ENCODE results near the gene SPN.
"Not testable (repeated sequence)": the region's sequence is repeated elsewhere in the genome, so short reads cannot be mapped to it uniquely, and the experiment has no call there.

Gene SPN

DNA sequence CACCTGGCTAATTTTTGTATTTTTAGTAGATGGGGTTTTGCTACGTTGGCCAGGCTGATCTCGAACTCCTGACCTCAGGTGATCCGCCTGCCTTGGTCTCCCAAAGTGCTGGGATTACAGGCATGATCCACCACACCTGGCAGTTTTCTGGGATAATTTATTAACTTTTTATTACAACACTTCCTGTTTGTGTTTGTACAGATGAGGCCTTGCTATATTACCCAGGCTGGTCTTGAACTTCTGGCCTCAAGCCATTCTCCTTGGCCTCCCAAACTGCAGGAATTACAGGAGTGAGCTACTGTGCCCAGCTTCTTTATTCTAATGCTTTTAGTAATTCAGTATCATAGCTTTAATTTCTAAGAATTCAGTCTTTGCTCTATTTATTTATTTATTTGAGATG lies 16.1 kb upstream of the SPN start:
- DNase-seq: no peak

DNA sequence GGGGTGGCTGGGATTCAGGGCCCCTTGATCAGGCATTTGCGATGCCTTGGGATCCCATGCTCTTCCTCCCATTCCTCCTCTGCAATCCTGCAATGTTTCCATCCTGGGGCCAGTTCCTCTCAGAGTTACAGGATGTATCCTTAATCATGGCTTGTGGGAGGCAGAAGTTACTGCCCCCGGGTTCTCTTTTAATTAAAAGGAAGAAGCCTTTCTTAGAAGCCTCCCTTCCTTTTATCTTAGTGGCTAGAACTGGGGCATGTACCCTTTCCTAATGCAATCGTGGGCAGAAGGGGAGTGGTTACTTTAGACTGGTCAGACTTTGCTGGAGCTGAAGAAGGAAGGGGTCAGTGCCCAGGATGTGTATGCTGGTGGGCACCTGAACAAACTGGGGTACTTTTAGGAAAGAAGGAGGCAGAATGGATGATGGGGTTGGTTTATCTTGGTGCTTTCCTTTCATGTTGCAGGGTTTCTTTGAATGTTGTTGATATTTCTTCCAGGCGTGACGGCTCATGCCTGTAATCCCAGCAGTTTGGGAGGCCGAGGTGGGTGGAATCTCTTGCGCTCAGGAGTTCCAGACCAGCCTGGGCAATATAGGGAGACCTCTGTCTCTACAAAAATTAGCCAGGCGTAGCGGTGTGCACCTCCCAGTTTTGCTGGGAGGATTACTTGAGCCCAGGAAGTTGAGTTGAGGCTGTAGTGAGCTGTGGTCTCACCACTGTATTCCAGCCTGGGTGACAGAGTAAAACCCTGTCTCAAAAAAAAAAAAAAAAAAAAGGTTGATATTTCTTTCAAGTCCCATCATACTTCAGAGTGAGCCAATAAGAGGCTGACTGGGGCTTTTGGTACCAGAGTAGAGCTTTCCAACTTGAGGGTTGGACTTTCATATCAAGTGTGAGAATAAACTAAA lies 13.2 kb upstream of the SPN start:
- DNase-seq: no peak

DNA sequence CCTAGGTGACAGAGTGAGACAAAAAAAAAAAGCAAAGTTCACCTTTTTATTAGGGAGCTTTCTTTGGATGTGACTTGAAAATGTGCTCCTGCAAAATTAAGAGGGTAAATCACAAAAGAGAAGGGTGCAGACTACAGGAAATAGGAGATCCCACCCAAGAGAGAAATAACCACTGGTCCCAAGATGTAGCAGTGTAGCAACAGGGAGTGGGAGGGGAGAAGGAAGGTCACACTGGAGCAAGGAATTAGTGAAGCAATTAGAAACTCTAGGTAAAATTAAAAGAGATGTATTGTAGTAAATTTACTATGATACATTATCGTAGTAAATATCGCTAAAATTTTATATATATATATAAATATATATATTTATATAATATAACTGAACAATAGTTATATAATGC lies 12.3 kb upstream of the SPN start:
- no peak for DNase-seq

DNA sequence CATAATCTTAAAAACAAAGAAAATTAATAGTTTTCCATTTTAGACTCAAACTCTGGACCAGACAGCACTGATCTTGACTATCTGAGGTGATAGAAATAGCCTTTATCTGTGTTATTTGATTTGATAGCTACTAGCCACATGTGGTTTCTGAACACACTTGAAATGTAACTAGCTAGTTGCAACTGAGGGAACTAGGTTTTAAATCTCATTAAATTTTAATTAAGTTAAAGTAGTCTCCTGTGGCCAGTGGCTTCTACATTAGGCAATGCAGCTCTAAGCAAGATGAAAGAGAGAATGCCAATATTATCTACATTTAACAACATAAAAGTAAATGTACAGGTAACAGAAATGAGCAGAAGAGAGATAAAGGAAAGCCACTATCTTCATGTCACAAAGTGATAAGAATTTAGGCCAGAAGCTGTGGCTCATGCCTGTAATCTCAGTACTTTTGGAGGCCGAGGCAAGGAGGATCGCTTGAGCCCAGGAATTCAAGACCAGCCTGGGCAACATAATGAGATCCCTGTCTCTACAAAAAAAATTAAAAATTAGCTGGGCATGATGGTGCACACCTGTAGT lies 11.2 kb upstream of the SPN start:
- no peak for DNase-seq

DNA sequence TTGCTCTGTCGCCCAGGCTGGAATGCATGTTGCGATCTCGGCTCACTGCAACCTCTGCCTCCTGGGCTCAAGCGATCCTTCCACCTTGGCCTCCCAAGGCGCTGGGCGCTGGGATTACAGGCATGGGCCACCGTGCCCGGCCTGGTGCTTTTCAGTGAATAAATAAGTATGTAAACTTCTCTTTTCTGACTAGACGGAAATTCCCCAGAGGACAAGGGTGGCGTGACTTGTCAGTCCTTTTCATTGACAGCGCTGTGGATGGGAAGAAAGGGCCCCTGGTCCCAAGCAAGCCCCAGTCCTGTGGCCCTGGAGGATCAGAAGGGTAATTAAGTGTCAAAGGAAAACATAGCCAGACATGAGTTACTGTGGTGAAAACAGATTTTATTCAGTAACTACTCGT lies 9.6 kb upstream of the SPN start:
- no peak for DNase-seq

DNA sequence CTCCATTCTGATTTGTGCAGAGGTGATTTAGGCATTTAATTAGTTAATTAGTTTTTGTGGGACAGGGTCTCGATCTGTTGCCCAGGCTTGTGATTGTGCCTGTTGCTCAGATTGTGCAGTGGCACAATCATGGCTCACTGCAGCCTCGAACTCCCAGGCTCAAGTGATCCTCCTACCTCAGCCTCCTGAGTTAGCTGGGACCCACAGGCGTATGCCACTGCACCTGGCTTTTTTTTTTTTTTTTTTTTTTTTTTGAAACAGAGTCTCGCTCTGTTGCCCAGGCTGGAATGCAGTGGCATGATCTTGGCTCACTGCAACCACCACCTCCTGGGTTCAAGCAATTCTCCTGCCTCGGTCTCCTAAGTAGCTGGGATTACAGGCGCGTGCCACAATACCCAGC lies 9.2 kb upstream of the SPN start:
- DNase-seq: not testable (repeated sequence)

DNA sequence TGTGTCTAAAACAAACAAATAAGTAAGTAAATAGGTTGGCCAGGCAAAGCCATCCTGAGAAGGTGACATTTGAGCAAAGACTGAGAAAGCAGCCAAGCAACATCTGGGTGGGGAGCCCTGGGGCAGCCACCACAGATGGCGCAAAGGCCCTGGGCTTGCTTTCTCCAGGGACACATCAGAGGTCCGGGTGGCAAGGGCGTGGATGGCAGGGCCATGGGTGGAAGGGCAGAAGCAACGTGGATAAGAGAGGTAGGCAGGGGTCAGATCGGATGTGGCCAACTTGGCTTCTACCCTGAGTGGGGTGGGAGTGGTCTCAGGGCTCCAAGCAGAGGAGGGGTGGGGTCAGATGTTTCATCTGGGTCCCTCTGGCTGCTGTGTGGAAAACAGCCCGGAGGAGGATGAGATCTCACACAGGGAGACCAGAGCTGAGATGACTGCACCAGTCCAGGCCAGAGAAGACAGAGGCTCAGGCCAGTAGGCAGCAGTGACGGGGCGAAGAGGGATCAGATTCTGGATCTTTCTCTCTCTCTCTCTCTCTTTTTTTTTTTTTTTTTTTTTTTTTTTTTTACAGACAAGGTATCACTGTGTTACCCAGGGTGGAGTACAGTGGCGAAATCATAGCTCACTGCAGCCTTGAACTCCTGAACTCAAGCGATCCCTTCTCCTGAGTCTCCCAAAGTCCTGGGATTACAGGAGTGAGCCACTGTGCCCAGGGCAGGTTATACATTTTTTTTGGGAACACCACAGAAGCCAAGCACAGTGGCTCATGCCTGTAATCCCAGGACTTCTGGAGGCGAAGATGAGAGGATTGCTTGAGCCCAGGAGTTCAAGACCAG lies 6.1 kb upstream of the SPN start:
- no peak for DNase-seq

DNA sequence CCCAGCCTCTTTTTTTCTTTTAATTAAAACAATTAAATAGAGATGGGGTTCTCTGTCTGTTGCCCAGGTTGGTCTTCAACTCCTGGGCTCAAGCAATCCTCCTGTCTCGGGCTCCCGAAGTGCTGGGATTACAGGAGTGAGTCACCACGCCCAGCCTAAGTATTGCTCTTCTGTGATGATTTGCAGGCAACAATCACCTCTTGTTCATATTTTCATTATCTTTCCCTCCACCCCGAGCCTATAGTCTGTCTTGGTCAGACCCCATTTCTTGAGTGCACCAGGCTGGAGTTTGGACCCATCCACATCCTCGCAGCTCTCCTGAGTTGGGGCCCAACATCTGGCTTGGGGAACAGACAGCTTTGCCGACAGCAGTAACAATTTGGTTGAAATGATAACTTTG lies 4.3 kb upstream of the SPN start:
- DNase-seq: no peak

DNA sequence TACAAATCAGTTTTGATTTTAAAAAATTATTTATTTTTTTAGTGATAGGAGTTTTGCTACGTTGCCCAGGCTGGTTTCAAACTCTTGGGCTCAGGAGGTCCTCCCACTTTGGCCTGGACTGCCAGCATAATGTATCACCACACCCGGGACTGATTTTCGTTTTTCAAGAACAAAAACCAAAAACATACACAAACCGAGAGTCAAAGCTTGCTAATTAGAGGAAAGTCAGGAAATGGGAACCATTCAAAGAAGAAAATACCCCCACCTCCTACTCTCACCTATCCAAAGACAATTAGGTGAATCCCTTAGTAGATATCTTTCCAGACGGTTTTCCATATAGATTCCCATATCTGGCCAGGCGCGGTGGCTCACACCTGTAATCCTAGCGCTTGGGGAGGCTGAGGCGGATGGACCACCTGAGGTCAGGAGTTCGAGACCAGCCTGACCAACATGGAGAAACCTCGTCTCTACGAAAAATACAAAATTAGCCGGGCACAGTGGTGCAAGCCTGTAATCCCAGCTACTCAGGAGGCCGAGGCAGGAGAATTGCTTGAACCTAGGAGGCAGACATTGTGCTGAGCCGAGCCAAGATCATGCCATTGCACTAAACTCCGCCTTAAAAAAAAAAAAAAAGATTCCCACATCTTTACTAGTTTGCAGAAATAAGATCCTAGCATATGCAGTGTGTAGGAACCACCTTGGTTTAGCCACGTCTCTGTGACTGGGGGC lies 883 bp upstream of the SPN start:
- no peak for DNase-seq

DNA sequence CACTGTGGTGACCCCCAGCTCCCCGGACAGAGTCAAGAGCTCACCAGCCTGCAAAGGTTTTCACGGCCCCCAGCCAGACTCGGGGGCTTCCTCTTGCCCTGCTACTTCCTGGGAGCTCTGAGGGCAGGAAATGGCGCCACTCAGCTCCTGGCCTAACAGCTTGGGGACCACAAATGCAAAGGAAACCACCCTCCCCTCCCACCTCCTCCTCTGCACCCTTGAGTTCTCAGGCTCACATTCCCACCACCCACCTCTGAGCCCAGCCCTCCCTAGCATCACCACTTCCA lies 375 bp upstream of the SPN start:
- no peak for DNase-seq

DNA sequence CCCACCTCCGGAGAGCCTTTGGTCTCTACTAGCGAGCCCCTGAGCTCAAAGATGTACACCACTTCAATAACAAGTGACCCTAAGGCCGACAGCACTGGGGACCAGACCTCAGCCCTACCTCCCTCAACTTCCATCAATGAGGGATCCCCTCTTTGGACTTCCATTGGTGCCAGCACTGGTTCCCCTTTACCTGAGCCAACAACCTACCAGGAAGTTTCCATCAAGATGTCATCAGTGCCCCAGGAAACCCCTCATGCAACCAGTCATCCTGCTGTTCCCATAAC lies 702 bp downstream of the SPN start:
- DNase-seq: no peak

DNA sequence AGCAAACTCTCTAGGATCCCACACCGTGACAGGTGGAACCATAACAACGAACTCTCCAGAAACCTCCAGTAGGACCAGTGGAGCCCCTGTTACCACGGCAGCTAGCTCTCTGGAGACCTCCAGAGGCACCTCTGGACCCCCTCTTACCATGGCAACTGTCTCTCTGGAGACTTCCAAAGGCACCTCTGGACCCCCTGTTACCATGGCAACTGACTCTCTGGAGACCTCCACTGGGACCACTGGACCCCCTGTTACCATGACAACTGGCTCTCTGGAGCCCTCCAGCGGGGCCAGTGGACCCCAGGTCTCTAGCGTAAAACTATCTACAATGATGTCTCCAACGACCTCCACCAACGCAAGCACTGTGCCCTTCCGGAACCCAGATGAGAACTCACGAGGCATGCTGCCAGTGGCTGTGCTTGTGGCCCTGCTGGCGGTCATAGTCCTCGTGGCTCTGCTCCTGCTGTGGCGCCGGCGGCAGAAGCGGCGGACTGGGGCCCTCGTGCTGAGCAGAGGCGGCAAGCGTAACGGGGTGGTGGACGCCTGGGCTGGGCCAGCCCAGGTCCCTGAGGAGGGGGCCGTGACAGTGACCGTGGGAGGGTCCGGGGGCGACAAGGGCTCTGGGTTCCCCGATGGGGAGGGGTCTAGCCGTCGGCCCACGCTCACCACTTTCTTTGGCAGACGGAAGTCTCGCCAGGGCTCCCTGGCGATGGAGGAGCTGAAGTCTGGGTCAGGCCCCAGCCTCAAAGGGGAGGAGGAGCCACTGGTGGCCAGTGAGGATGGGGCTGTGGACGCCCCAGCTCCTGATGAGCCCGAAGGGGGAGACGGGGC lies 1.3 kb downstream of the SPN start:
- DNase-seq: no peak

DNA sequence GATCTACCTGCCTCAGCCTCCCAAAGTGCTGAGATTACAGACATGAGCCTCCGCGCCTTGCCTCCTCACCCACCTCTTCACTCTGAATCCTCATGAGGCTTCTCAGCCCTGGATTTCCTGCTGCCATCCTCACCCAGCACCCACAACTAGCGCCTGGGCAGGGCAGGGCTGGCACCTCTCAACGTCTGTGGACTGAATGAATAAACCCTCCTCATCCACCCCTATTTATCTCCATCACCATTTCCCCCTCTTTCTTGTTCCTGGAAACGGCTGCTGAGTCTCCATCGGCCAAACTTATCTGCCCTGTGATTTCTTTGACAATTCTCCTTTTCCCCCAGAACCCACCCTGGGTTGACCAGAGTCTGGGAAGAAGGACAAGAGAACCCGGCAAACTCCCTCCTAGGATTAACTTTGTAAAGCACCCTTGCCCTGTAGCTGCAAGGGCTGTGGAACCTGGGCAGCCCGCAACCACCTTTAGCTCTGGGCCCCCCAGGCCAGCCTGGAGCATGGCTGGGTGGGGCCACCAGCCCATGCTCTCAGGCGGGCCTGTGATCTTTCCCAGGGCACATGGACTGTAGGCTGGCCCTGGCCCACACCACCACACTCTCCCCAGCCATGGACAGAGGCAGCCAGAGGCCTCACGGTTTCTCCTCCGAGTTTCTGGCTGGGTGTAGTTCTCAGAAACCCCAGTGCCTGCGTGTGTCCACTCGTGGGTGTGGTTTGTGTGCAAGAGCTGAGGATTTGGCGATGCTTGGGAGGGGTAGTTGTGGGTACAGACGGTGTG lies 2.4 kb downstream of the SPN start:
- no peak for DNase-seq

DNA sequence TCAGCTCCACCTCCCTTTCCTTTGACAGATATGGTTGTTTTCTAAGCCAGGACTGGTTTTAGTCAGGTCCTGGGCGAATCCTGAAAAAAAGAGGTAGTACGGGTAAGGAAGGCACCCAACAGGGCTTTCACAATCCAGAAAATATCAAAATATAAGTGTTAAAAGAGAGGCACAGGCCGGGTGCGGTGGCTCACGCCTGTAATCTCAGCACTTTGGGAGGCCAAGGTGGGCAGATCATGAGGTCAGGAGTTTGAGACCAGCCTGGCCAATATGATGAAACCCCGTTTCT lies 4.2 kb downstream of the SPN start:
- DNase-seq: not testable (repeated sequence)

DNA sequence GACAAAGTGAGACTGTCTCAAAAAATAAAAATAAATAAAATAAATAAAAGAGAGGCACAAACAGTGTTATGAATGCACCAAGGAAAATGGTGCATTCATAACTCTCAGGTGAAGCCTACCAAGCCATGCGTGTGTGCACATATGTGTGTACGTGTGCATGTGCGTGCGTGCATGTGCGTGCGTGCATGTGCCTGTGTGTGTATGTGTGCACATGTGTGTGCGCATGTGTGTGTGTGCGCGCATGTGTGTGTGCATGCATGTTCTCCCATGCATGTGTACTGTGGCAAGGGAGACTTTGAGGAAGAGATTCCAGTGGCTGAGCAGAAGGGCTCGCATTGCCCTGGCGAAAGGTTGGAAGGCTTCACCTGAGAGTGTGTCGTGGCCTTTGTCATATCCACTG lies 4.7 kb downstream of the SPN start:
- DNase-seq: no peak

DNA sequence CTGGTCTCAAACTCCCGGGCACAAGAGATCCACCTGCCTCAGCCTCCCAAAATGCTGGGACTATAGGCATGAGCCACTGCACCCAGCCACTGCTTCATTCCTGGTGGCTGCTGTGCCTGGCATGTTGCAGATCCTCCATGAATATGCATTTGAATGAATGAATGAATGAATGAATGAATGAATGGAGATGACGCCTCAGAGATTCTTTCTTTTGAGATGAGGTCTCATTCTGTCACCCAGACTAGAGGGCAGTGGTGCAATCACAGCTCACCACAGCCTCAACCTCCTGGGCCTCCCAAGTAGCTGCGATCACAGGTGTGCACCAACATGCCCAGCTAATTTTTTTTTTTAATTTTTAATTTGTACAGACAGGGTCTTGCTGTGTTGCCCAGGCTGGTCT lies 5.2 kb downstream of the SPN start:
- no peak for DNase-seq

DNA sequence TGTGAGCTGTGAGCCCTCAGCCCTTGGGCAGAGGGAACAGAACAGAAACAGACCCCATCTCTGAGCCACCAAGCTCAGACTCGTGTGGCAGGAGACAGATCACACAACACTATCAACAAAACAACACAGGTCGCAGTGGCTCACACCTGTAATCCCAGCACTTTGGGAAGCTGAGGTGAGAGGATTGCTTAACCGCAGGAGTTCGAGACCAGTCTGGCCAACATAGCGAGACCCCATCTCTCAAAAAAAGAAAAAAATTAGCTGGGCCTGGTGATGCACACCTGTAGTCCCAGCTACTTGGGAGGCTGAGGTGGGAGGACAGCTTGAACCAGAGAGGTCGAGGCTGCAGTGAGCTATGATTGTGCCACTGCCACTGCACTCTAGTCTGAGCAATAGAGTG lies 10.5 kb downstream of the SPN start:
- no peak for DNase-seq

DNA sequence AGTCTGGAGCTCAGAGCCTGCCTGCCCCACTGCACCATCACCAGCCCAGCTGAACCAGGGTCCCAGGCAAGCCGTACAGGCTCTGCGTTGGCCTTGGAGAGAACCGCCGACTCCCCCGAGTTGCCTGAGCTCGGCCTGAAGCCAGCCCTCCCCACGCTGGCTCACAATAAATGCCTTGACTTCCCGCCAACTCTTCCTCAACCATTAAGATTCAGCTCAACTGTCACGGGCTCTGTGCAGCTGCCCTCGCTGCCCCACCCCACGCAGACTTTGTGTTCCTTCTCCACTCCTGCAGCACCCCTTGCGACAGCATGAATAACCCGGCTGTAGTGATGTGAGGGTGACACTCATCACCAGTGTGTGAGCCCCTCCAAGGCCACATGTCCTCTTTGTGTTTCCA lies 11.1 kb downstream of the SPN start:
- peak; percentile 22 for DNase-seq

DNA sequence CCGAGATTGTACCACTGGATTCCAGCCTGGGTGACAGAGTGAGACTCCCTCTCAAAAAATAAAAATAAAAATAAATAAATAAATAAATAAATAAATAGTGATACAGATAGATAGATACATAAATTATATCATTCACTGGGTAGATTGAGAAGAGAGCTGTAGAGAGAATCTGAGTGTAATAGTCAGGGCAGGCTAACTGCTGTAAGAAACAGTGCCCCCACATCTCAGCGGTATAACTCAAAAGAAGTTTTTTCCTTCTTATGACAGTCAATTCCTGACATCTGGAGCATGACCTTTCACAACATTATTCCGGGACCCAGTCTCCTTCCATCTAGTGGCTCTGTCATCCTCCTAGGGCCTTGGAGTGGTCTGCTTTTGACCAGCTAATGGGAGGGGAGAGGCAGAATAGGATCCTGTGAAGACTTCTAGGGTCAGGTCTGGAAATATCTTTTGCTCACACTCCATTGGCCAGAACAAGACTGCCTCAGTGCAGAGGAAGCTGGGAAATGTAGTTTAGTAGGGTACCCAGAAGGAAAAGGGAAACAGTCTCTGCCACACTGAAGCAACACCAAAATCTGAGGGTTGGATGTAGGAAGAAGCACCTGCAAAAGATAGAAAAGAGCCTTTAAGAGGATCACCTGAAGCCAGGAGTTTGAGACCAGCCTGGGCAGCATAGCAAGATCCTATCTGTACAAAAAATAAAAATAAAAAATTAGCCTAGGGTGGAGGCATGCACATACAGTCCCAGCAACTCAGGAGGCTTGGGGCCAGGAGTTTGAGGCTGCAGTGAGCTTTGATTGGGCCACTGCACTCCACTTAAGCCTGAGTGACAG lies 13.0 kb downstream of the SPN start:
- DNase-seq: no peak

DNA sequence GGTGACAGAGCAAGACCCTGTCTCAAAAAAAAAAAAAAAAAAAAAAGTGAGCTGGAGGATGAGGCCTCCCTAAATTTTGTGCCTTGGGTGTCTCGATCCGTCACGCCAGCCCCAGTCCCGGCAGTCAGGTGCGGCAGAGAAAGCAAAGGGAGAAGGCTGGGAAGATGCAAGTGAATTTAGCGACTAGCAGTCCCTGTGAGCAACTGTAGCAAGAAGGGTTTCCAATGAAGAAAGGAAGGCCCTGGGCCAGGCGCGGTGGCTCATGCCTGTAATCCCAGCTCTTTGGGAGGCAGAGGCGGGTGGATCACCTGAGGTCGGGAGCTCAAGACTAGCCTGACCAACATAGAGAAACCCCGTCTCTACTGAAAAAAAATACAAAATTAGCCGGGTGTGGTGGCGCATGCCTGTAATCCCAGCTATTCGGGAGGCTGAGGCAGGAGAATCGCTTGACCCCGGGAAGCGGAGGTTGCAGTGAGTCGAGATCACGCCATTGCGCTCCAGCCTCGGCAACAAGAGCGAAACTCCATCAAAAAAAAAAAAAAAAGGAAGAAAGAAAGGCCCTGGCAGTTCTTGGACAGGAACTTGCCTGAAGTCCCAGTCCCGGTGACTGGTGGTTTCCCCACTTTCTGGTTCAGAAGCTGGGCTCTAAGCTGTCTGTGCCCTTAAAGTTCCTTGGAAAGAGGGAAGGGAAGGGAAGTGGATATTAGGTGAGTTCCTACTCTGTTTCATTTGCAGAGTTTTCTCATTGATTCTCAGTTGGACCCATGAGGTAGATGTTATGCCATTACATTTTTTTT lies 14.1 kb downstream of the SPN start:
- DNase-seq: no peak
